GM12878 (cell line): ENCODE data around the gene OLIG2. TPM values are rescaled to one million over a fixed set of nuclear protein-coding genes. Genes with fewer than 3 reads are reported as not detected.

Experiments used
- ATAC-seq: fragments of 200-7000 bp; cut with Tn5 transposase; 3 replicates; pipeline ENCODE4 v1.9.1; 2020; ENCODE audit warnings: mild to moderate bottlenecking, moderate library complexity
- BruUV-seq: library from RNA; stranded (reverse); fragments of 400-500 nt; replicated peaks from 2 replicates; lab custom pipeline; 2021; lab: Mats Ljungman, UMichigan
- CTCF ChIA-PET: fragments of 300-600 bp; sonication (Branson Sonifier 250); formaldehyde crosslinking; extraction: SDS; loops from one replicate; lab custom pipeline; 2021; ENCODE audit warnings: inconsistent platforms; lab: Yijun Ruan, JAX
- POLR2A ChIA-PET: fragments of 350-600 bp; formaldehyde crosslinking; extraction: SDS; loops from one replicate; lab custom pipeline; 2021; ENCODE audit warnings: inconsistent platforms; lab: Charles Lee
- RAD21 ChIA-PET: fragments of 300-600 bp; sonication (Branson Sonifier 250); formaldehyde crosslinking; loops from one replicate; lab custom pipeline; 2023; ENCODE audit warnings: antibody characterized with exemption; ENCODE audit not compliant: unreplicated experiment; lab: Charles Lee
- SMC1A ChIA-PET: fragments of 300-600 bp; sonication (Branson Sonifier 250); formaldehyde crosslinking; loops from one replicate; lab custom pipeline; 2023; ENCODE audit not compliant: unreplicated experiment, uncharacterized antibody; lab: Charles Lee
- DNase-seq: peaks from one replicate; pipeline ENCODE4 v3.0.0-alpha.2; 2011; ENCODE audit warnings: low read depth, low spot score
- FAIRE-seq: peaks from 3 replicates; lab custom pipeline; 2011; peaks lifted over from hg19 to GRCh38; lab: Jason Lieb, UNC
- H2AFZ ChIP-seq: 2 replicates; pipeline ENCODE4 v1.6.0; 2011; ENCODE audit warnings: low read depth, low read length, control low read depth; ENCODE audit not compliant: control insufficient read depth
- H3K27ac ChIP-seq: 2 replicates; pipeline ENCODE4 v1.5.1; 2011; ENCODE audit warnings: control low read depth; ENCODE audit not compliant: control insufficient read depth, insufficient read depth
- H3K27me3 ChIP-seq, 2 experiments: replicated peaks in 1 of 2; 2 replicates each; pipeline versions ENCODE4 v1.6.0 to v1.6.1; 2011; ENCODE audit warnings: low read length in 1 of 2; ENCODE audit not compliant: control insufficient read depth in 2 of 2, insufficient read depth in 2 of 2
- H3K36me3 ChIP-seq, 2 experiments: 2 replicates each; pipeline ENCODE4 v1.5.1; 2011; ENCODE audit warnings: low read length in 1 of 2; ENCODE audit not compliant: control insufficient read depth in 2 of 2, insufficient read depth in 2 of 2
- H3K4me1 ChIP-seq: 2 replicates; pipeline ENCODE4 v1.6.1; 2011; ENCODE audit warnings: mild to moderate bottlenecking, low read length, moderate library complexity, mixed read lengths; ENCODE audit not compliant: control insufficient read depth, insufficient read depth
- H3K4me2 ChIP-seq: 2 replicates; pipeline ENCODE4 v1.6.0; 2011; ENCODE audit warnings: control low read depth; ENCODE audit not compliant: control insufficient read depth, insufficient read depth
- H3K4me3 ChIP-seq: fragments of 200-600 bp; sonication (generic); 2 replicates; pipeline ENCODE4 v1.5.1; 2016
- H3K79me2 ChIP-seq: 2 replicates; pipeline ENCODE4 v1.6.0; 2011; ENCODE audit warnings: low read length; ENCODE audit not compliant: control insufficient read depth, insufficient read depth
- H3K9ac ChIP-seq: 2 replicates; pipeline ENCODE4 v1.8.0; 2011; ENCODE audit warnings: low read length, control low read depth, mixed read lengths; ENCODE audit not compliant: control insufficient read depth, insufficient read depth
- H3K9me3 ChIP-seq: replicated peaks from 3 replicates; pipeline ENCODE4 v1.5.1; 2011; ENCODE audit warnings: mild to moderate bottlenecking, low read length; ENCODE audit not compliant: control insufficient read depth, insufficient read depth
- H4K20me1 ChIP-seq: 2 replicates; pipeline ENCODE4 v1.6.0; 2011; ENCODE audit not compliant: control insufficient read depth, insufficient read depth
- BCL3 ChIP-seq: IDR thresholded peaks from 2 replicates; pipeline ENCODE4 v1.6.1; 2011; ENCODE audit warnings: borderline replicate concordance, low read depth, mild to moderate bottlenecking, moderate library complexity, low read length; ENCODE audit not compliant: insufficient read depth, poor library complexity, severe bottlenecking
- BMI1 ChIP-seq: fragments of 450-650 bp; IDR thresholded peaks from 2 replicates; pipeline ENCODE4 v1.6.1; 2016; ENCODE audit warnings: mild to moderate bottlenecking, moderate library complexity, borderline replicate concordance
- JUND ChIP-seq: IDR thresholded peaks from 2 replicates; pipeline ENCODE4 v1.6.1; 2012; ENCODE audit warnings: low read depth, mild to moderate bottlenecking, low read length, improper control_type of control experiment, moderate library complexity
- NFIC ChIP-seq: IDR thresholded peaks from 2 replicates; pipeline ENCODE4 v1.6.1; 2012; ENCODE audit warnings: low read depth, mild to moderate bottlenecking, inconsistent platforms, low read length, moderate library complexity
- POLR2AphosphoS2 ChIP-seq: IDR thresholded peaks from 2 replicates; pipeline ENCODE4 v1.6.1; 2011; ENCODE audit warnings: low read depth, mild to moderate bottlenecking, low read length, improper control_type of control experiment, moderate library complexity
- SMAD5 ChIP-seq: IDR thresholded peaks from 2 replicates; pipeline ENCODE4 v1.6.1; 2016; ENCODE audit warnings: antibody characterized with exemption, low read depth
- SREBF2 ChIP-seq: IDR thresholded peaks from 2 replicates; pipeline ENCODE4 v1.6.1; 2012; ENCODE audit warnings: mild to moderate bottlenecking, low read length
- SUZ12 ChIP-seq: fragments of 200-600 bp; sonication (generic); IDR thresholded peaks from one replicate; pipeline ENCODE4 v1.6.1; 2018; ENCODE audit warnings: antibody characterized with exemption, mild to moderate bottlenecking; ENCODE audit not compliant: unreplicated experiment
- USF1 ChIP-seq: IDR thresholded peaks from 2 replicates; pipeline ENCODE4 v1.6.1; 2011; ENCODE audit warnings: borderline replicate concordance, low read depth, mild to moderate bottlenecking, moderate library complexity, mixed read lengths, low read length; ENCODE audit not compliant: insufficient read depth; ENCODE audit errors: extremely low read length
- ZNF274 ChIP-seq: IDR thresholded peaks from one replicate; pipeline ENCODE4 v1.8.0; 2011; ENCODE audit not compliant: insufficient read length, insufficient read depth
- WGBS: methylation state at CpG from one replicate; pipeline ENCODE4 v1.1.6; 2016; ENCODE audit warnings: low lambda C conversion rate; ENCODE audit not compliant: insufficient replicate concordance, insufficient coverage; ENCODE audit errors: missing lambda C conversion rate; 5-methylcytosine and 5-hydroxymethylcytosine counted together
- in situ Hi-C: fragments of 300-500 bp; cut with MboI; formaldehyde crosslinking; loops from 9 replicates; pipeline ENCODE4 v1.14.3; 2018; ENCODE audit warnings: mixed read lengths
- intact Hi-C: fragments of 100-400 bp; cut with micrococcal nuclease; formaldehyde crosslinking; loops from one replicate; pipeline ENCODE4 v1.14.2; 2022; ENCODE audit not compliant: unreplicated experiment
- polyA plus RNA-seq, 11 experiments: library from polyadenylated mRNA; depleted of rRNA in 4 of 11; unstranded in 6 of 11; stranded (reverse) in 5 of 11; fragments of >200 nt; fragmentation: Nextera tagmentation in 4 of 11; fragmentation: Illumina TruSeq in 1 of 11; extraction: Ambion mirVana in 4 of 11; extraction: Trizol in 1 of 11; gene quantifications; 1 replicate in 1 of 11; 2 replicates in 10 of 11; pipeline versions ENCODE4 v1.2.1 to v1.2.3, GENCODE V29; 2011 to 2016; ENCODE audit warnings: inconsistent platforms in 2 of 11, missing spikeins in 2 of 11, low read depth in 1 of 11
- total RNA-seq, 4 experiments: library from RNA; depleted of rRNA in 3 of 4; stranded (reverse); fragments of >200 nt in 3 of 4; fragmentation: Illumina TruSeq in 1 of 4; extraction: Trizol in 1 of 4; gene quantifications; 2 replicates each; pipeline versions ENCODE4 v1.2.1 to v1.2.3, GENCODE V29; 2013 to 2021
- TF ChIP-seq, protein P1 (sequence below): IDR thresholded peaks from 2 replicates; pipeline ENCODE4 v1.6.1; 2011; ENCODE audit warnings: low read depth, mild to moderate bottlenecking, low read length, moderate library complexity, borderline replicate concordance; ENCODE audit errors: extremely low read depth
- TF ChIP-seq, protein P2 (sequence below): fragments of 450-650 bp; IDR thresholded peaks from 2 replicates; pipeline ENCODE4 v1.6.1; 2016; ENCODE audit warnings: mild to moderate bottlenecking

Gene OLIG2
- total and polyA plus RNA-seq, 10 of the 15 experiments (the other 5 are each of a cell fraction or from before 2014, with no cell fraction given) = not detected

DNA sequence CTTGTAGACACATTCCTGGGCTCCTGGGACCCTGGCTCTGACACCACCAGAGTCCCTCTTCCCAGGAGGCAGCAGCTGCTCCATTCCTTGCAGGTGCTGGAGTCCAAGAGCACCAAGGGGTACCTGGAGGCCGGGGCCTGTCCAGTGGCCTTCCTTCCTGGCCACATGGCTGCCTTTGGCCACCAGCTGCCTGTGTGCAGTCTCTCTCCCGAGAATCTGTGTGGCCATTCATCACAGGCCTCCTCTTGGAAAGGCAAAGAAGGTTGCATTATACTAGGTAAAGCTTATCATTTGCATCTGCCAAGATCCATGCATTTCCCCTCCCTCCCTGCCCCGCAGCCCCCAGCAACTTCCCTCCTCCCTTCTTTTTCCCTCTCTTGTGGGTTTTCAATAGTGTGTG lies 48.9 kb upstream of the OLIG2 start:
- no TSS peak for BruUV-seq
- H3K4me1 ChIP-seq = no peaks in the 10 kb centered on the region
- RAD21 ChIA-PET = no interaction called here
- SMC1A ChIA-PET = no interaction called here
- no peak for ATAC-seq
- in situ Hi-C loops = no loop called here
- CTCF ChIA-PET = no interaction called here
- POLR2A ChIA-PET = no interaction called here
- 3% methylated on average over 3 of the region's 3 CpGs for WGBS
- no peak for TF ChIP-seq ZNF274
- TF ChIP-seq, protein P1, sequence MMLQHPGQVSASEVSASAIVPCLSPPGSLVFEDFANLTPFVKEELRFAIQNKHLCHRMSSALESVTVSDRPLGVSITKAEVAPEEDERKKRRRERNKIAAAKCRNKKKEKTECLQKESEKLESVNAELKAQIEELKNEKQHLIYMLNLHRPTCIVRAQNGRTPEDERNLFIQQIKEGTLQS = no peak
- no peak for TF ChIP-seq NFIC
- no peak for TF ChIP-seq USF1
- TF ChIP-seq SUZ12 = no peak
- TF ChIP-seq POLR2AphosphoS2 = no peak
- no peak for TF ChIP-seq SMAD5
- no peak for TF ChIP-seq SREBF2
- TF ChIP-seq JUND = no peak
- TF ChIP-seq BCL3 = no peak
- no peak for TF ChIP-seq BMI1
- TF ChIP-seq, protein P2, sequence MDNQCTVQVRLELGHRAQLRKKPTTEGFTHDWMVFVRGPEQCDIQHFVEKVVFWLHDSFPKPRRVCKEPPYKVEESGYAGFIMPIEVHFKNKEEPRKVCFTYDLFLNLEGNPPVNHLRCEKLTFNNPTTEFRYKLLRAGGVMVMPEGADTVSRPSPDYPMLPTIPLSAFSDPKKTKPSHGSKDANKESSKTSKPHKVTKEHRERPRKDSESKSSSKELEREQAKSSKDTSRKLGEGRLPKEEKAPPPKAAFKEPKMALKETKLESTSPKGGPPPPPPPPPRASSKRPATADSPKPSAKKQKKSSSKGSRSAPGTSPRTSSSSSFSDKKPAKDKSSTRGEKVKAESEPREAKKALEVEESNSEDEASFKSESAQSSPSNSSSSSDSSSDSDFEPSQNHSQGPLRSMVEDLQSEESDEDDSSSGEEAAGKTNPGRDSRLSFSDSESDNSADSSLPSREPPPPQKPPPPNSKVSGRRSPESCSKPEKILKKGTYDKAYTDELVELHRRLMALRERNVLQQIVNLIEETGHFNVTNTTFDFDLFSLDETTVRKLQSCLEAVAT = no peak
- TF ChIP-seq, all 136 proteins: peak for 0
- H3K27me3 ChIP-seq = peaks cover 0 to 7% of the 10 kb centered on the region in 2 experiments; a peak in 3 of 4 replicates
- no peak overlapping the region for H3K4me3 ChIP-seq
- DNase-seq (no peak), FAIRE-seq (no peak)
- intact Hi-C loops = no loop called here
- no peak overlapping the region for H3K27ac ChIP-seq
- H3K9me3 ChIP-seq = no peaks in the 10 kb centered on the region
- no peaks in the 10 kb centered on the region for H4K20me1 ChIP-seq
- no peak overlapping the region for H3K9ac ChIP-seq
- H2AFZ ChIP-seq = no peak overlapping the region
- H3K4me2 ChIP-seq = no peak overlapping the region
- H3K79me2 ChIP-seq = no peaks in the 10 kb centered on the region
- H3K36me3 ChIP-seq = no peaks in the 10 kb centered on the region
